NT2/D1 (cell line): ENCODE results near the gene LCNL1.

ENCODE experiments used
- DNase-seq: peaks from one replicate; pipeline ENCODE4 v3.0.0-alpha.2; 2011; ENCODE audit warnings: low read depth, low spot score
- H3K27me3 ChIP-seq: 2 replicates; pipeline ENCODE4 v1.6.0; 2011; ENCODE audit warnings: mild to moderate bottlenecking; ENCODE audit not compliant: insufficient read length, insufficient read depth
- H3K36me3 ChIP-seq: 2 replicates; pipeline ENCODE4 v1.6.1; 2011; ENCODE audit warnings: mild to moderate bottlenecking, low read length, mixed read lengths; ENCODE audit not compliant: insufficient read depth, insufficient read length
- H3K4me1 ChIP-seq: 2 replicates; pipeline ENCODE4 v1.5.1; 2011; ENCODE audit not compliant: insufficient read depth, insufficient read length
- H3K4me3 ChIP-seq: 2 replicates; pipeline ENCODE4 v1.5.1; 2011; ENCODE audit warnings: low read depth; ENCODE audit not compliant: insufficient read length
- H3K9ac ChIP-seq: 2 replicates; pipeline ENCODE4 v1.6.0; 2011; ENCODE audit warnings: low read depth; ENCODE audit not compliant: insufficient read length
- H3K9me3 ChIP-seq: 2 replicates; pipeline ENCODE4 v1.5.1; 2011; ENCODE audit warnings: mild to moderate bottlenecking, low read length; ENCODE audit not compliant: insufficient read depth
- SUZ12 ChIP-seq: IDR thresholded peaks from 2 replicates; pipeline ENCODE4 v1.6.1; 2011; ENCODE audit not compliant: insufficient read length, insufficient read depth; ENCODE audit errors: extremely low read depth
- YY1 ChIP-seq: IDR thresholded peaks from 2 replicates; pipeline ENCODE4 v1.6.1; 2011; ENCODE audit not compliant: insufficient read length, insufficient read depth
- ZNF274 ChIP-seq: IDR thresholded peaks from 2 replicates; pipeline ENCODE4 v1.6.1; 2011; ENCODE audit warnings: mild to moderate bottlenecking, low read depth, low read length

Gene LCNL1

DNA sequence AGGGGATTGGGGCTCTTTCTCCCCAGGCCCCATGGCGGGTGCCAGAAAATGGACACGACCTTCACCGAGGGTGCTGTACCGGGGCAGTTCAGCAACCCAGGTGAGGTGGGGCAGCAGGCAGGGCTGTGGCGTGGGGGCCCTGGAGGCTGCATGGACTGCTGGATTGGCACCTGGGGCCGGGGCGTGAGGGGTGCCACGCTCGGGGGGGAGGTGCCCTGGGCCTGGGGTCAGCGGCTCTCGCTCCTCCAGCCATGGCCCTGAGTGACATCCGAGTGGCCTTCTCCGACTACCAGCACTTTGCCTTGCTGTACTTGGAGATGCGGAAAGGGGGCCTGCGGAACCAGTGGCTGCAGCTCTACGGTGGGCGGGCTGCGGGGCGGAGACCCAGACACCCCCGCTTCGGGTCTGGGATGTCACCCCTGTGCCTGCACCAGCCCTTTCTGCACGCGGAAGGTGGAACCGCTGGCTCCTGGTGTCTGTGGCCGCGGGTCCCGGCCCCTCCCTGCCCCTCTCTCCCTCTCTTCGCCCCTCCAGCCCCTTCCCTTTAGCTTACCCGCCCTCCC, 1.8 kb downstream of the LCNL1 start:
- Histone ChIP-seq H3K27me3 (no peaks in the 10 kb centered on the region), H3K9ac (no peak overlapping the region), H3K36me3 (no peaks in the 10 kb centered on the region), H3K9me3 (no peaks in the 10 kb centered on the region), H3K4me3 (no peak overlapping the region), H3K4me1 (peaks cover 34% of the 10 kb centered on the region)
- no peak for TF ChIP-seq SUZ12
- TF ChIP-seq ZNF274 = no peak
- no peak for TF ChIP-seq YY1
- DNase-seq = no peak

DNA sequence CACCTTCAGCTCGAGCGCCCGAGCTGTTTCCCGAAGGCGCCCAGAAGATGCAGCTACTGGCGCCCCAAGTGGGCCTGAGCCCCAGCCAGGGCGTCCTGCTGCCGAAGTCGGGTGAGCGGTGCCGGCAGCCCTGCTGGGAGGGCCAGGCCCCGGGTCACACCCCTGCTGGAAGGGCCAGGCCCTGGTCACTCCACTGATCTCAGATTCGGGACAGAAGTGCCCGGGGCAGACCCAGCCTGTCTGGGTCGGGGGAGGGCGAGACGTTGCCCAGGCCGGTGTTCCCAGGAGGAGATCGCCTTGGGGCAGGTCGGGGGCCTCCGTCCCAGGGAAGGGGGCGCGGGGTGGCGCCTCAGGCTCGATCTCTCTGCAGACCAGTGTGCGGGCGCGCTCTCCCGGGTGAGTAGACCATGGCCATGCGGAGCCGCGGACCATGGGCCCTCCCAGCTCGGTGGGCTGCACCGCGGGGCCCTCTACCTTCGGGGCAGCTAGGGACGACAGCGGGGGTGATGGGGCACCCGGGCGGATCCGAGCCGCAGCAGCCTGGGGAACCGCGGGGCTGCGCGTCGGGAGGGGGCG, 2.3 kb downstream of the LCNL1 start:
- H3K4me1 ChIP-seq = peaks cover 34% of the 10 kb centered on the region
- TF ChIP-seq YY1 = no peak
- no peak for TF ChIP-seq SUZ12
- TF ChIP-seq ZNF274 = no peak
- no peak for DNase-seq

GRCh38 chr9:136985853-136986252, 3.1 kb downstream of the LCNL1 start:
- no peak for DNase-seq
- TF ChIP-seq YY1 (no peak), ZNF274 (no peak), SUZ12 (no peak)
- H3K4me3 ChIP-seq = no peak overlapping the region
- H3K4me1 ChIP-seq = peaks cover 35% of the 10 kb centered on the region
- H3K9me3 ChIP-seq = peaks cover 6% of the 10 kb centered on the region; the same call in 1 of the 2 replicates
- H3K27me3 ChIP-seq = no peaks in the 10 kb centered on the region
- H3K9ac ChIP-seq = no peak overlapping the region
- no peaks in the 10 kb centered on the region for H3K36me3 ChIP-seq

More for the DNA sequence above, 2.3 kb downstream of the LCNL1 start:
- Histone ChIP-seq H3K4me3 (no peak overlapping the region), H3K36me3 (no peaks in the 10 kb centered on the region), H3K9me3 (no peaks in the 10 kb centered on the region), H3K9ac (peak overlapping the region; percentile 42), H3K27me3 (no peaks in the 10 kb centered on the region)

DNA sequence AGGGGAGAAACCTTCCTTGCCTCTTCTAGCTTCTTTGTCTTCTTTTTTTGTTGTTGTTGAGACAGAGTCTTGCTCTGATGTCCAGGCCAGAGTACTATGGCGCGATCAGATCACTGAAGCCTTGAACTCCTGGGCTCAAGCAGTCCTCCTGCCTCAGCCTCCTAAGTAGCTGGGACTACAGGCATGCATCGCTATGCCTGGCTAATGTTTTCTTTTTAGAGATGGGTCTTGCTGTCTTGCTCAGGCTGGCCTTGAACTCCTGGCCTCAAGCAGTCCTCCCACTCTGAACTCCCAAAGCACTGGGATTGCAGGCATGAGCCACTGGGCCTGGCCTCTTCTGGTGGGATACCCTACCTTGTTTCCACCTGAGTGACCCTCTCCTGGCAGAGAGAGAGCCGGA, 6.1 kb downstream of the LCNL1 start:
- peaks cover 10% of the 10 kb centered on the region; the same call in 1 of the 2 replicates for H3K9me3 ChIP-seq
- TF ChIP-seq YY1 (no peak), SUZ12 (no peak)
- peak overlapping the region; percentile 17 for H3K9ac ChIP-seq
- no peak for DNase-seq
- no peaks in the 10 kb centered on the region for H3K27me3 ChIP-seq
- peaks cover 27% of the 10 kb centered on the region for H3K4me1 ChIP-seq
- H3K36me3 ChIP-seq = peaks cover 10% of the 10 kb centered on the region
- H3K4me3 ChIP-seq = no peak overlapping the region

GRCh38 chr9:136990242-136990911, 7.6 kb downstream of the LCNL1 start:
- no peak for TF ChIP-seq YY1
- no peak for TF ChIP-seq ZNF274
- no peak for TF ChIP-seq SUZ12
- Histone ChIP-seq H3K9me3 (peaks cover 10% of the 10 kb centered on the region; the same call in 1 of the 2 replicates), H3K36me3 (peaks cover 25% of the 10 kb centered on the region), H3K27me3 (no peaks in the 10 kb centered on the region), H3K4me1 (peaks cover 23% of the 10 kb centered on the region), H3K9ac (no peak overlapping the region), H3K4me3 (no peak overlapping the region)
- DNase-seq = no peak

DNA sequence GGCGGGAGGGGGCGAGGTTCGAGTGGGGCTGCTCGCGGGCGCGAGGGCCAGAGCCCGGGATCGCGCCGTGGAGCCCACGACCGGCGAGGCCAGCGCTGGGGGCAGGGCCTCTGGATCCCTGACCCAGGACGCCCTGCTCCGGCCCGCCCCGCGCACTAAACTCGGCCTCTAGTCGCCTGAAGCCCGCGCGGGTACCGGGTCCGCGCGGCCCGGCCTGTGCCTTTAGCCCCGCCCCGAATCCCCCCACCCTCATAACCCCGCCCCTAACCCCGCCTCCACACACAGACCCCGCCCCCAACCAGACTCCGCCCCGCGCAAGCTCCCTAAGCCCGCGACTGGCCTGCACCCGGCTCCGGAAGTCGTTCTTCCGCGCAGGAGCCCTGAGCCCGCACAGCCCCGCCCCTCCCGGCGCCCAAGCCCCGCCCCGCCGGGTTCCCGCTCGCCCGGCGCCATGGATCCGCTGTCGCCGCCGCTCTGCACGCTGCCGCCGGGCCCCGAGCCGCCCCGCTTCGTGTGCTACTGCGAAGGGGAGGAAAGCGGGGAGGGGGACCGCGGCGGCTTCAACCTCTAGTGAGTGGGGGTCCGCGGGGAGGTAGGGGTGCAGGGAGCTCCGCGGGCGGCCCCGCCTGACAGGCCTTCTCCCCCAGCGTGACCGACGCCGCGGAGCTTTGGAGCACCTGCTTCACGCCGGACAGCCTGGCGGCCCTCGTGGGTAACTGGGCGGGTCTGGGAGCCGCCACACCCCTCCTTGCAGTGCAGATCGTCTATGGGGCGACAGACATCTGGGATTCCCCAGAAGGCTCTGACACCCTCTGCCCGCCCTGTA, 9.4 kb downstream of the LCNL1 start, which contains the start of gene PAXX:
Gene PAXX, plus strand, starts transcription at position 430 of the 826 bp plus-strand sequence. Its CDS starts 22 bp downstream, at position 452.
- no peak for TF ChIP-seq YY1
- TF ChIP-seq ZNF274 = no peak
- no peak for TF ChIP-seq SUZ12
- peak within 1 kb of the TSS; percentile 92 for H3K9ac ChIP-seq
- DNase-seq = peak; percentile 81
- peaks cover 27% of the 10 kb centered on the region for H3K36me3 ChIP-seq
- H3K27me3 ChIP-seq = no peaks in the 10 kb centered on the region
- peaks cover 27% of the 10 kb centered on the region for H3K4me1 ChIP-seq
- H3K9me3 ChIP-seq = peaks cover 10% of the 10 kb centered on the region; the same call in 1 of the 2 replicates
- H3K4me3 ChIP-seq = peak within 1 kb of the TSS; percentile 94
